Epithelial cell of proximal tubule (primary cell): ENCODE results near the gene PREX1. TPM values are rescaled to one million over a fixed set of nuclear protein-coding genes. Genes with fewer than 3 reads are reported as not detected.

Experiments
- DNase-seq: peaks from one replicate; pipeline ENCODE4 v3.0.0-alpha.2; 2011; ENCODE audit warnings: low read depth
- H3K4me3 ChIP-seq: 2 replicates; pipeline ENCODE4 v1.5.1; 2011; ENCODE audit warnings: low read depth, mild to moderate bottlenecking, low read length
- CTCF ChIP-seq: conservative IDR thresholded peaks from 2 replicates; pipeline ENCODE4 v1.5.1; 2012; ENCODE audit warnings: low read depth, mild to moderate bottlenecking, low read length
- total RNA-seq: library from RNA; depleted of rRNA; stranded (reverse); fragments of >200 nt; gene quantifications from 2 replicates; pipeline ENCODE4 v1.2.3, GENCODE V29; 2015

The PREX1 gene
- total RNA-seq, 1 donor from 2014 or later = 4.7 TPM

GRCh38 chr20:48594533-48594932 lies 233.3 kb downstream of the PREX1 start:
- TF ChIP-seq CTCF = no peak
- DNase-seq = no peak
- no peak overlapping the region for H3K4me3 ChIP-seq

DNA sequence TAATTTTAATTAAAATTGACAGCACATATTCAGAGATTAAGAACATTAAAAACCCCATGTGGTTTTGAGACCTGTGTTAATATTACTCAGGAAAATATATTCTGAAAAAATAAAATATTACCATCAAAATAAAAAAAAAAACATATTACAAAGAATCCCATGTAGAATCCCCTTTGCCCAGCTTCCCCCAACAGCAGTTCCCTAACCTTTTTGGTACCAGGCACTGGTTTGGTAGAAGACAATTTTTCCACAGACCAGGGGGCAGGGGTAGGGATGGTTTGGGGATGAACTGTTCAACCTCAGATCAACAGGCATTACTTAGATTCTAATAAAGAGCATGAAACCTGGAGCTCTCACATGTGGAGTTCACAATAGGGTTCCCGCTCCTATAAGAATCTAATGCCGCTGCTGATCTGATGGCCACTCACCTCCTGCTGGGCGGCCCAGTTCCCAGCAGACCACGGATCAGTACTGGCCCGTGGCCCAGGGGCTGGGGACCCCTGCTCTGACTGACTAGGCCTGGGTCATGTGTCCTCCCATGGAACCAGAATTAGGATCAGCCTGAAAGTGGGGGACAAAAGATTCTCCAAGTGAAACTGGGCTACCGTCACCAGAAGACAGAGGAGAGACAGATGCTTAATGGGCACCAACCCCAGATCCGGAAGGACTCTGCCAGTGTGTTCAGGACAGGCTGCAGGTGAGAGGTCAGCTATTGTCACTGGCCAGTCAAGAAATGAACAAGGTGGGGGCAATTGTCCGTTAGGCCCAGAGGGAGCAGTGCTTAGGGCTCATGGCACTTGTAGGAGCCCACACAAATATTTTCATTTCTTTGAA lies 235.5 kb downstream of the PREX1 start:
- H3K4me3 ChIP-seq = no peak overlapping the region
- no peak for TF ChIP-seq CTCF
- DNase-seq = no peak

GRCh38 chr20:48586730-48587129 lies 241.1 kb downstream of the PREX1 start:
- TF ChIP-seq CTCF = no peak
- DNase-seq = no peak
- no peak overlapping the region for H3K4me3 ChIP-seq

DNA sequence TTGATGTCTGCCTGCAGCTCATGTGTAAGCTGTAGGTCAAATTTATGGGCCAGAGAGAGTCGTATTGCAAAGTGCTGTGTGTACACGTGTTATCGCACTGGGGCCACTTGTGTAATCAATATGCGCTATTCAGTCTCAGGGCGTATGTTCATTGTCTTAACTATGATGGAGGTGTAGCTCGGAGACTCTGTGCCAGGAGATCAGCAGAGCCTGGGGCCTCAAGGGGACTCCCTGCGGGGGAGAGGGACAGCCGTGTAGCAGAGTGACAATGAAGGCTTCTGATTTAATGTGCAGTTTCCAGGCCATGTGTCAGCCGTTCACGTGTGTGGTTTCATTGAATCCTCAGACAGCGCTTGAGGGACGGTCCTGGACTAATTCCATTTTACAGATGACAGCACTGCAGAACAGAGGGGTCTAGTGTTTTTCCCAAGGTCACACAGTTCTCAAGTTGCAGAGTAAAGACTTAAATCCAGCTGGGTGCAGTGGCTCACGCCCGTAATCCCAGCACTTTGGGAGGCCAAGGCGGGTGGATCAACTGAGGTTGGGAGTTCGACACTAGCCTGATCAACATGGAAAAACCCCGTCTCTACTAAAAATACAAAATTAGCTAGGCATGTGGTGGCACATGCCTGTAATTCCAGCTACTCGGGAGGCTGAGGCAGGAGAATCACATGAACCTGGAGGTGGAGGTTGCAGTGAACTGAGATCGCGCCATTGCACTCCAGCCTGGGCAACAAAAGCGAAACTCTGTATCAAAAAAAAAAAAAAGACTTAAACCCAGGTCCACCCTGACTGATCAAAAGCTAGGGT lies 242.5 kb downstream of the PREX1 start:
- no peak for DNase-seq
- H3K4me3 ChIP-seq = no peak overlapping the region
- no peak for TF ChIP-seq CTCF

DNA sequence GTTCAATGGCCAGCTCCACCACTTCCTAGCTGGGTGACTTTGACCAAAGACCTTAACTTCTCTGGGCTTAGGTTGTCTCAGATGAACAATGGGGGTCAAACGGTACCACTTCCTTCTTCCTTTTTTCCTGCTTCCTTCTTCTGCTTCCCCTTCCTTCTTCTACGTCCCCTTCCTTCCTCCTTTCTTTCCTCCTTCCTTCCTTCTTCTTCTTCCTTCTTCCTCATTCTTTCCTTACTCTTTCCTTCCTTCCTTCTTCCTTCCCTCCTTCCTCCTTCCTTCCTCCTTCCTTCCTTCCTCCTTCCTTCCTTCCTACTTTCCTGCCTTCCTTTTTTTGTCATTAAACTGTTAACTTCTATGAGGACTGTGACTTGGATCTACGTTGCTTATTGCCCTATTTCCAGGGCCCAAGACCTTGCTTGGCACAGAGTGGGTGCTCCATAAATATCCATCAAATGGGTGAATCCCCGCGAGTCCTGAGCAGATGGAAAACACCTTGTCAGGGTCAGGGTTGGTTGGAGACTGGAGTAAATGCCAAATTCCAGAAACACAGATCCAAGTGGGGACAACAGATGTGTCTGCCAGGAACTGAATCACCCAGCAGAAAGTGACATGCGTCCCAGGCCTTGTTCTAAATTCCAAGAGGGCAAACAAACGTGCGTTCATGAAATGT lies 243.3 kb downstream of the PREX1 start:
- no peak for TF ChIP-seq CTCF
- DNase-seq = no peak
- no peak overlapping the region for H3K4me3 ChIP-seq

GRCh38 chr20:48583801-48584200 lies 244.0 kb downstream of the PREX1 start:
- DNase-seq = no peak
- no peak overlapping the region for H3K4me3 ChIP-seq
- no peak for TF ChIP-seq CTCF
